Activated naive CD4-positive, alpha-beta T cell treated with anti-CD3 and anti-CD28 coated beads for 36 hours (primary cell): ENCODE data around the gene YOD1. TPM values are rescaled to one million over a fixed set of nuclear protein-coding genes. Genes with fewer than 3 reads are reported as not detected.
A peak's percentile ranks its signal among the peaks of the same experiment; 100 is the strongest.

Experiments
- CTCF ChIA-PET: fragments of 350-600 bp; sonication (Branson Sonifier 250); formaldehyde crosslinking; loops from one replicate; lab custom pipeline; 2021; ENCODE audit warnings: antibody characterized with exemption; lab: Charles Lee
- DNase-seq: peaks from one replicate; pipeline ENCODE4 v3.0.0-alpha.2; 2020
- H3K27ac Mint-ChIP-seq: one replicate; pipeline ENCODE4 v1.8.0; 2021; ENCODE audit warnings: mild to moderate bottlenecking, mixed read lengths
- H3K27me3 Mint-ChIP-seq: one replicate; pipeline ENCODE4 v1.8.0; 2021; ENCODE audit warnings: low read depth, mixed read lengths
- H3K36me3 Mint-ChIP-seq: one replicate; pipeline ENCODE4 v1.8.0; 2021; ENCODE audit warnings: low read depth, mixed read lengths
- H3K4me1 Mint-ChIP-seq: one replicate; pipeline ENCODE4 v1.8.0; 2021; ENCODE audit warnings: low read depth, mixed read lengths
- H3K4me3 Mint-ChIP-seq: one replicate; pipeline ENCODE4 v1.8.0; 2021; ENCODE audit warnings: mild to moderate bottlenecking, moderate library complexity, mixed read lengths
- H3K9me3 Mint-ChIP-seq: one replicate; pipeline ENCODE4 v1.8.0; 2021; ENCODE audit warnings: mixed read lengths
- intact Hi-C: fragments of 100-400 bp; cut with micrococcal nuclease; formaldehyde crosslinking; loops from one replicate; pipeline ENCODE4 v1.15.1; 2023
- total RNA-seq, 2 experiments: library from RNA; stranded (reverse); gene quantifications; one replicate each; pipeline ENCODE4 v1.2.3, GENCODE V29; 2021

Gene YOD1
- total RNA-seq, 2 experiments from 2014 or later, result 8.6 to 8.8 TPM

DNA sequence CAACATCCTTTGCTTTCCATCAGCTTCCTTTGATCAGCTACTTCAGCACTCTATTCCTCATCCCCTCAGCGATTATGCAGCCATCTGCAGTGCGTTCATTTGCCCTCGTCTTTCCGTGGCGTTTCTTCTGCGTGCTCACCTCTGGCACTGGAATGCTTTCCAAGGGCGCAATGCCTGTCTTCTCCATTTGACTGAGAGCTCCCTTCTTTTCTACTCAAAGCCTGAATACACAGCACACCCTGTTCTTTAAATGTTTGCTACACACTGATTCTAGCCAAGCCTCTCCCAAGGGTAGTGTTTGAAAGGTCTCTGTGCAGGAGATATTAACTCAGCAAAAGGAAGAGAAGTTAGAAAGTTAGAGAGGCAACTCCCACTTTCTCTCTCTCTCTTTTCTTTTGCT, 41.1 kb downstream of the YOD1 start:
- no peaks in the 10 kb centered on the region for H3K4me1 Mint-ChIP-seq
- H3K4me3 Mint-ChIP-seq, result no peak overlapping the region
- H3K9me3 Mint-ChIP-seq, result no peaks in the 10 kb centered on the region
- intact Hi-C loops, result loop anchor here (5.0 kb wide), 1 partner anchor 67 kb away; no protein-coding TSS in a partner anchor
- peaks cover 8% of the 10 kb centered on the region for H3K27me3 Mint-ChIP-seq
- CTCF ChIA-PET, result no interaction called here
- H3K27ac Mint-ChIP-seq, result no peak overlapping the region
- no peaks in the 10 kb centered on the region for H3K36me3 Mint-ChIP-seq
- no peak for DNase-seq

DNA sequence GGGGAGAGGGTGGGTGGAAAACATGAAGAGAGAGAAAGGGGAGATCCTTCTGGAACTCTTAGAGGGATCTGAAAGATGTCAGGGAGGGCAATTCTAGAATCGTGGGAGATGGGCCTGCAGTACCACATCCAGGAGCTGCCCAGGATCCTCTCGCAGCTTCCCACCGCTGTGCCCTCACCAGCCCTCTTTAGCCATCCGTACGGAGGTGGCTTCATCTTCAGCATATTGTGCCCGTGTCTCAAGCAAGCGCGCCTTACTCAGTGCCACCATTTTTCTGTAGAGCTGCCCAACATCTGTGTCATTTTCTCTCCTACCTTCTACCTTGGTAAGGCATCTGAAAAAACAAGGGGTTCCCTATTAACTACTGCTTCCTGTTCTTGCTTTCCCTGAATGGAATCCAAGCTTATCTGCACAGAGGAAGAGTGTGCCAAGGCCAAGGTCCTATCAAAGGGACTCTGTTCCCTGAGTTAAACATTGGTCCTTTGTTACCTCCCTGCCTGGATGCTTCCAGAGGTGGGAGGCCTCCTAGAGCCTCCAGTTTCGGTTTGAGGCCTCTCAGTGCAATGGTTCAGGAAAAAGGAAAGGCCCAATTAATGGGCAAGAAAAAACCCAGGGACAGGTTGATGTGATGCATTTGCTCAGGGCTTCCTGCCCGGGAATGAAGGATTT, 41.7 kb downstream of the YOD1 start:
- peaks cover 2% of the 10 kb centered on the region for H3K4me1 Mint-ChIP-seq
- DNase-seq, result no peak
- no peaks in the 10 kb centered on the region for H3K9me3 Mint-ChIP-seq
- H3K27me3 Mint-ChIP-seq, result peaks cover 5% of the 10 kb centered on the region
- intact Hi-C loops, result loop anchor here (5.0 kb wide), 1 partner anchor 68 kb away; no protein-coding TSS in a partner anchor
- H3K4me3 Mint-ChIP-seq, result no peak overlapping the region
- no peaks in the 10 kb centered on the region for H3K36me3 Mint-ChIP-seq
- H3K27ac Mint-ChIP-seq, result no peak overlapping the region
- CTCF ChIA-PET, result interaction anchor here (1.1 kb wide), 1 partner anchor 12 kb away, joined by 3 read pairs; no protein-coding TSS in a partner anchor

DNA sequence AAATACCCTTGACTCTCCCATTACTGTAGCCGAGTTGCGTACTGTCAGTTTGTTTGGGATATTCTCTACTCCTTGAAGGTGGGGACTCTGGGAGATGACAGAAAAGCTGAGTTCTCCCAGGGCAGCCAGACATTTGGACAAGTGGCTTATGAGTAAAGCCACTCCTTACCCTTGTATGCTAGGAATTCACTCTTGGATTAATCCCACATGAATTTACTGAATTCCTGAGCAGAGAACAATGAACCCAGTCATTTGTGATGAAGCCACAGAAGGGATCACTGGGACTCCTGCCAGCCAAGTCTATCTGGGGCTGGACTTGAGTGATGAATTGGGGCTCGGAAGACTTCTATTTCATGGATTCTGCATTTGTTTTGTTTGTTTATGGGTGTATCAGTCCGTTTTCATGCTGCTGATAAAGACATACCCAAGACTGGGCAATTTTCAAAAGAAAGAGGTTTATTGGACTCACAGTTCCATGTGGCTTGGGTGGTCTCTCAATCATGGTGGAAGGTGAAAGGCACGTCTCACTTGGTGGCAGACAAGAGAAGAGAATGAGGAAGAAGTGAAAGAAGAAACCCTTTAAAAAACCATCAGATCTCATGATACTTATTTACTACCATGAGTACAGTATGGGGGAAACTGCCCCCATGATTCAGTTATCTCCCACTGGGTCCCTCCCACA, 43.5 kb downstream of the YOD1 start:
- Mint-ChIP-seq H3K4me3 (no peak overlapping the region), H3K27ac (no peak overlapping the region), H3K4me1 (peaks cover 2% of the 10 kb centered on the region), H3K9me3 (no peaks in the 10 kb centered on the region), H3K27me3 (peaks cover 2% of the 10 kb centered on the region), H3K36me3 (no peaks in the 10 kb centered on the region)
- intact Hi-C loops, result loop anchor here (5.0 kb wide), 1 partner anchor 70 kb away; no protein-coding TSS in a partner anchor
- CTCF ChIA-PET, result interaction anchor here (1.2 to 4.3 kb wide), 4 partner anchors 12 to 62 kb away, joined by 3 to 23 read pairs (median 8); no protein-coding TSS in a partner anchor
- DNase-seq, result no peak

DNA sequence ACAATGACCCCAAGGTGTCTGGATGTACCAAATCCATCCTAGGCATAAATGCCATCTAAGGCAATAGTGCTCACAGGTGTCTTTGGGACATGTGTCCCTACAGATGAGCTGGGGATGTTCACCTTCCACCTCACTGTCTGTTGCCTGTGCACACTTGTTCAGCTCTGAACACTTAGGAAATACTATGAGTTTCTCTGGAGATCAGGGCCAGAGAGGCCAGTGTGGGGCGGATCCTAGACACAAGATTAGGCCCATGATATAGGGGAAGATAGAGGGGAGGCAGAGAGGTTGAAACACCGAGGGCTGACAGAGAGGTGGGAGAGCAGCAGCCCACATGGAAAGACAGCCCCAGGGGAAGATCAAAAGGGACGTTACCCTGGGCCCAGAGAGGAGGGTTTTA, 44.1 kb downstream of the YOD1 start:
- DNase-seq, result no peak
- Mint-ChIP-seq H3K27ac (no peak overlapping the region), H3K4me1 (peaks cover 2% of the 10 kb centered on the region), H3K9me3 (no peaks in the 10 kb centered on the region), H3K27me3 (peaks cover 2% of the 10 kb centered on the region), H3K4me3 (no peak overlapping the region), H3K36me3 (no peaks in the 10 kb centered on the region)
- CTCF ChIA-PET, result interaction anchor here (0.9 to 4.3 kb wide), 8 partner anchors 13 to 85 kb away, joined by 3 to 23 read pairs (median 6); partner anchors contain the start of gene FCMR
- intact Hi-C loops, result loop anchor here (5.0 kb wide), 1 partner anchor 70 kb away; no protein-coding TSS in a partner anchor

DNA sequence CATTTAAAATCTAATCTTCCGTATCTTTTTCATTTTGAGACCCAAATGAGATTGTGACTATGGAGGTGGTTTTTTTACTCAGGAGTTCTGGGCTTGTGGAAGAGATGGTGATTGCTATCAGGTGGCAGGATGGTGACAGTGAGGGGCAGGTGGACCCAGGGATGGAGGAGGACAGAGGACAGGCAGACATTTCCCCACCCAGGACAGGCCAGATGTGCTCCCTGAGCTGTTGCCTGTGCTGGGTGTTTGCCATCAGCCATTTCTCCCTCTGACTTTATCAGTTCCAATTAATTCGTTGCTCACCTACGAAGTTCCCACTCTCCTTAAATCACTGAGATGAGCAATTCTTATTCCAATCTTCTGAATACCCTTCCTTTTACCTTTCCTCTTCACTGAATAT, 44.9 kb downstream of the YOD1 start:
- no peak overlapping the region for H3K27ac Mint-ChIP-seq
- CTCF ChIA-PET, result interaction anchor here (0.8 to 4.4 kb wide), 14 partner anchors 7 to 85 kb away, joined by 3 to 23 read pairs (median 4); partner anchors contain the start of genes C1orf116 and FCMR
- H3K27me3 Mint-ChIP-seq, result peaks cover 2% of the 10 kb centered on the region
- H3K4me3 Mint-ChIP-seq, result no peak overlapping the region
- H3K4me1 Mint-ChIP-seq, result peaks cover 2% of the 10 kb centered on the region
- no peaks in the 10 kb centered on the region for H3K36me3 Mint-ChIP-seq
- no peaks in the 10 kb centered on the region for H3K9me3 Mint-ChIP-seq
- no peak for DNase-seq
- intact Hi-C loops, result loop anchor here (5.0 kb wide), 1 partner anchor 71 kb away; no protein-coding TSS in a partner anchor

DNA sequence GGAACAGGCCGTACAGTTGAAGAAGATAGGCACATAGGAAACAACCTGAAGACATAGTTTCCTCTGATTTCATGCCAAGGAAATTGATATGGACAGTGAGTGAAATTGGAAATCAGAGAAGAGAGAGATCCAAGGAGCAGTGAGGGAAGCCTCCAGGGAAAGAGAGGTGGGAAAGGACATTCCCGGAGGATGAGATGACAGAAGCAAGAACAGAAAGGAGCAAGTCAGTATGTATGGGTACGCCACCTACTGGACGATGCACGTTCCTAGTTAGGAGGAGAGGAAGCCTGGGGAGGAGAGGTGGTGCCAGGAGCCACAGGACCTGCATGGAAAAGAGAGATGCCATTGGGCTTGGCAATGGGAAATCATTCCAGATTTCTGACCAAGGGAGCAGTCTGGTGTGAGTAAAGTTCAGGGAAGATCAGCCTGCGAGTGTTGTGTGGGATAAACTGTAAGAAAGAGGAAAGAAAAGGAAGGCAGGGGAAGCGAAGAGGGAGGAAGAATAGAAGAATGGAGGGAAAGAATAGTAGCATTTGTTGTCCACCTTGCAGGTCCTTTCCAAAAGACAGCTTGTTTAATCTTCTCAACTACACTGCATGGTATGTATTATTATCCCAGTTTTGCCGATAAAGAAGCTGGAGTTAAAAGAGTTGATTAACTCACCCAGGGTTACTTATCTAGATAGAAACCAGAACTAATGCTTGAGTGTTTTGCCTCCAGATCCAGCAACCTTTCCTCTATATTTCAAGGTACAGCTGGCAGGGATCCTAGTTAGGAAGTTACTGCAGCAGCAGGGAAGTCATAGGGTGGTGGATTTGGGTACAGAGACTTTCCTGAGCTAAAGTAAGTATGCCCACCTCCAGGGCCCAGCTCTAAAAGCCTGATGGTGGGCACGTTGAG, 45.8 kb downstream of the YOD1 start:
- H3K27me3 Mint-ChIP-seq, result peaks cover 2% of the 10 kb centered on the region
- no peak overlapping the region for H3K4me3 Mint-ChIP-seq
- no peak overlapping the region for H3K27ac Mint-ChIP-seq
- H3K9me3 Mint-ChIP-seq, result no peaks in the 10 kb centered on the region
- intact Hi-C loops, result loop anchor here (5.0 kb wide), 1 partner anchor 72 kb away; no protein-coding TSS in a partner anchor
- CTCF ChIA-PET, result interaction anchor here (0.7 to 4.4 kb wide), 24 partner anchors 8 to 426 kb away, joined by 3 to 23 read pairs (median 4); partner anchors contain the start of gene C1orf116
- H3K36me3 Mint-ChIP-seq, result no peaks in the 10 kb centered on the region
- DNase-seq, result peak; percentile 62
- H3K4me1 Mint-ChIP-seq, result peaks cover 2% of the 10 kb centered on the region

DNA sequence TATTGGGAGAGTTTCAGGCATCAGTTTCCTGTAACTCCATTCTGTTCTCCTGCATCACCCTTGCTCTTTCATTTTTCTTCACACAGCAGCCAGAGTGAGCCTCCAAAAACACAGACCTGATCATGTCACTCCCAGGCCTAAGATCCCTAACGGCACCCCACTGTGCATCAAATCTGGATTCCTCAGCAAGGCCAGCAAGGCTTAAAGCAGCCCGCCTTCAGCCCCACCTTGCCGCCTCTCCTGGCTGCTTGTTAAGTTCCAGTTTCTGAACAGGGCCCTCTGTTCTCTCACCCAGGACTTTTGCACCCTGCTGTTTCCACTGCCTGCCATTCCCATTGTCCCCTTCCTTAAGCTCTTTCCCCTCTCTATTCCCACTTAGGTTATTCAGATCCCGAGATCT, 47.8 kb downstream of the YOD1 start:
- CTCF ChIA-PET, result interaction anchor here (0.6 to 4.4 kb wide), 8 partner anchors 12 to 254 kb away, joined by 3 to 23 read pairs (median 4); no protein-coding TSS in a partner anchor
- intact Hi-C loops, result no loop called here
- H3K9me3 Mint-ChIP-seq, result no peaks in the 10 kb centered on the region

DNA sequence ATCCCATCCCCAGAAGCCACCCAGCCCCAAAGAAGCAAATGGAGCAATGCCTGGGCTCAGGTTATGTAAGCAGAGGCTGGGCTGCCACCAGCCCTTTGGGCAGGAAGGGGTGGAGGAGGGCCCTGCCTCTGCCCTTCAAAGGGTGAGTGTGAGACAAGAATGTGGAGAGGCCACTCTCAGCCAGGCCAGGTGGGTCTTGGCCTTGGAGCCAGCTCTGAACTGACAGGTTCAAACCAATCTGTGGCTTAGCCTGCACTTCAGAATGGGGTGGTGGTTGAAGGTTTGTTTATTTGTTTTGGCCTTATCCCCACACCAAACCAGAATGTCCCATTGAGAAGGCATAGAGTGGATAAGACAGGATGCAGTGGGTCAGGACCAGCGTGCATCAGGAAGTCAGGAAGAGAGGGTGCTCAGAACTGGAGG, 48.3 kb downstream of the YOD1 start:
- CTCF ChIA-PET, result interaction anchor here (4.4 kb wide), 1 partner anchor 67 kb away, joined by 21 read pairs; no protein-coding TSS in a partner anchor
- Mint-ChIP-seq H3K9me3 (no peaks in the 10 kb centered on the region), H3K27me3 (peaks cover 2% of the 10 kb centered on the region), H3K36me3 (no peaks in the 10 kb centered on the region), H3K4me3 (no peak overlapping the region), H3K4me1 (peaks cover 2% of the 10 kb centered on the region), H3K27ac (no peak overlapping the region)
- intact Hi-C loops, result no loop called here
- no peak for DNase-seq

More for the DNA sequence above, 47.8 kb downstream of the YOD1 start:
- peaks cover 2% of the 10 kb centered on the region for H3K27me3 Mint-ChIP-seq
- H3K4me3 Mint-ChIP-seq, result no peak overlapping the region
- no peaks in the 10 kb centered on the region for H3K36me3 Mint-ChIP-seq
- peaks cover 2% of the 10 kb centered on the region for H3K4me1 Mint-ChIP-seq
- no peak for DNase-seq
- no peak overlapping the region for H3K27ac Mint-ChIP-seq

DNA sequence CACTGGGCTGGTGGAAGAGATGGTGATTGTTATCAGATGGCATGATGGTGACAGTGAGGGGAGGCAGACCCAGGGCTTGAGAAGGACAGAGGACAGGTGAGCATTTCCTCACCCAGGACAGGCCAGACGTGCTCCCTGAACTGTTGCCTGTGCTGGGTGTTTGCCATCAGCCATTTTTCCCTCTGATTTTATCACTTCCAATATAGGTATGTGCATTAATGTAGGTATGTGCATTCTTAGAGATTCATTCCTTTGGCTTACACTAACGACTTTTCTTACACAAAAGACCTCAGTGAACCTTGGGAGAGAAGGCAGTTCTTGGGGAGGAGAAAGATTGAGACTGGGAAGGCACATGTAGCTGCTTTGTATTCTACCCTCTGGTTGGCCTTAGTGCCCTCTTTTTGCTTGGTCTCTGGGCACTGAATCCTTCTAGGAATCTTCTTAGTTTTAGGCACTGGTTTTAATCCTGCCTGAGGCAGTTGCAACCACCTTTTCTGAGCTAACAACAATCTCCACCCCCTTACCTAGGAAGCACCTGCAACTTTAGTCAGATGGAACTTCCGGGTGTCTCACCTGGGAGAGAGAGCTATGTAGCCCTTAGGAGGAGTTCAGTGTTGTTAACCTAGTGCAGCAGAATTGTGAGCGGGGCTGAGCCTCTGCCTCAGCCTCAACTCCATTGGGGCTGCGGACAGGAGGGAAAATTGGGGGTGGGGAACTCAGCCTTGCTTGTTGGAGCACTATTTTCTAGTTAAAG, 49.3 kb downstream of the YOD1 start:
- Mint-ChIP-seq H3K4me1 (peaks cover 2% of the 10 kb centered on the region), H3K36me3 (no peaks in the 10 kb centered on the region), H3K27me3 (peaks cover 2% of the 10 kb centered on the region), H3K4me3 (no peak overlapping the region), H3K27ac (no peak overlapping the region), H3K9me3 (no peaks in the 10 kb centered on the region)
- intact Hi-C loops, result no loop called here
- DNase-seq, result no peak
- CTCF ChIA-PET, result interaction anchor here (4.4 kb wide), 1 partner anchor 66 kb away, joined by 21 read pairs; no protein-coding TSS in a partner anchor

DNA sequence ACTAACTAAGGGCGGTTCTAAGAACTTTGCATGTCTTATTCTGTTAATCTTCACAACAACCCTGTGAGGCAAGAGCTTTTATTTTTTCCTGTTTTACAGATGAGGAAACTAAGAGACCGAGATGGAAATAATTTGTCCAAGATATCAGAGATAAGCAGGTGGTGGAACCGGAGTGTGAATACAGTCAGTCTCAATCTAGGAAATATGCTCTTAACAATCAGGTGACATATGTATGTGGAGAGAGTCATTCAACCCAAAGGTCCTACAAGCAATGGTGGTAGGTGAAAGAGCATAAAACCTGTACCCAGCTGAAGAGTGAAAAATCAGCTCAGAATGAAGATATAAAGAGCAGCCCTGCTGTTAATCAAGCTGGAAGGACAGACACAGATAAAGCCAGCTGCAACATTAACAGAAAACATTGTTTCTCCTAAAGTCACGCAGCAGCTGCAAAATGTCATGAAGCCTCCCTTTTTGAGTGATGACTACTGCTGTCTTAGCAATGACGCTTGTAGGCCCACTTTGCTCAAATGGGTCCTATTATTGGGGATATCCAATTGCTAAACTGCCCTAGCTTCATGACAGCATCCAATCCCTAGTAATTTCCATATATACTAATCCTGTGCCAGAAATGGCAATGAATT, 50.2 kb downstream of the YOD1 start:
- no peak for DNase-seq
- intact Hi-C loops, result no loop called here
- Mint-ChIP-seq H3K27me3 (peaks cover 2% of the 10 kb centered on the region), H3K4me1 (peaks cover 2% of the 10 kb centered on the region), H3K27ac (no peak overlapping the region), H3K36me3 (no peaks in the 10 kb centered on the region), H3K4me3 (no peak overlapping the region), H3K9me3 (no peaks in the 10 kb centered on the region)
- CTCF ChIA-PET, result interaction anchor here (0.6 kb wide), 1 partner anchor 114 kb away, joined by 5 read pairs; no protein-coding TSS in a partner anchor
